Renal cortical epithelial cell (primary cell): ENCODE results near the gene RALGDS. TPM values are rescaled to one million over a fixed set of nuclear protein-coding genes. Genes with fewer than 3 reads are reported as not detected.
A peak's percentile ranks its signal among the peaks of the same experiment; 100 is the strongest.
"Not testable (repeated sequence)": the region's sequence is repeated elsewhere in the genome, so short reads cannot be mapped to it uniquely, and the experiment has no call there.

Experiments used
- DNase-seq: peaks from one replicate; pipeline ENCODE4 v3.0.0-alpha.2; 2011; ENCODE audit warnings: low read depth
- total RNA-seq: library from RNA; depleted of rRNA; stranded (reverse); fragments of >200 nt; gene quantifications from 2 replicates; pipeline ENCODE4 v1.2.3, GENCODE V29; 2014

RALGDS gene
- total RNA-seq, 1 donor from 2014 or later: 35.4 TPM

DNA sequence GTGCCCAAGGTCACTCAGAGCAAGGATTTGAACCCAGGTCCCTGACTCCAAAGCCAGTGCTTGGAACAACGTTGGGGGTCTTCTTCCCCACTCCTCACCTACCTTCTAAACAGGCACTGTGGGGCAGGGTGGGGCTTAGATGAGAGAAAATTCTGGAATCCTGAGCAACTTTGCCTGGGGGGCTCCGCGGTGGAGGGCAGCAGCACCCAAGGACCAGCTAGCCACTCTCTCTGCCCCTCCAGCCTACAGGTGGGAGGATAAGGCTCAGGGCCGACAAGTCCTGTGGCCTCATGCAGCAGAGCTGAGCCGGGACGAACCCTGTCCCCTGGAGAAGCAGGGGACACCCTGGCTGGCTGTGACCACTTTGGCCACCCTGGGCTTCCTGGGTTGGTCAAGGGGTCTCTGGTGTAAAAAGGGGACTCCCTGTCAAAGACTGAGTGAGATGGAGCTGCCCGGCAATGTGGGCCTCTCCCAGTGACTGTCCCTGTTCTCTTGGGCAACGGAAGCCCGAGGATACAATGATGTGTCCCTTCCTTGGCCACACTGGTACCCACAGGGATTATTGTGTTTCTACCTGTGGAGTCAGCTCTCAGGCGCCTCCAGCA lies 32.8 kb downstream of the RALGDS start:
- no peak for DNase-seq

DNA sequence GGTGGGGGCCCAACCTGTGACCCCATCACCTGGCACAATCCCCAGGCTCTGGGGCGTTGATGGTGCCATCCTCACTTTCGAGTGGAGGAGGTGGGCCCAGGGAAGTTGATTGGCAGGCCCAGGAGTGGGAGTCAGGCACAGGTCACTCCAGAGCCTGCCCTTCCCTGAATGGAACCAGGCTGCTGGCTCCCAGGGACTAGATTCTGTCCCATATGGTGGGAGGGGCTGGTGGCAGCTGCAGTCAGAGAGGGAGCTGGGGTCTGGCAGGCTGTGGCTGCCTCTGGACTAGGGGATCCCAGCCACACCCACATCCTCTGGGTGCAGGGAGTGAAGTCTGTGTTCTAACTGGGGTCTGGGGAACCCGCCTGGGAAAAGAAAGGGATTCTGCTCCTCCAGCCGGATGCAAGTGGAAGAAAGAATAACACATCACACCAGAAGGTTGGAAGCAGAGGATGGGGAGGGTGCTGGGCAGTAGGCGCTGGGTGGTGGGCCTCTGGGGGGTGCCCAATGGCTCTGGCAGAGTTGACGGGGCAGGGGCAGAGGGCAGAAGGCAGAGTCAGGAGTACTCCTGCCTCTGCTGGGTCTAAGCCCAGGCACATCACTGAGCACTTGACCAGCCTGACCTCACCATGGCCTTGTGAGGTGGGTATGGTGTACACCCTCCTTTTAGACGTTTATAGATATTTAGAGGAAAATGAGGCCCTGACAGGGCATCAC lies 33.5 kb downstream of the RALGDS start:
- no peak for DNase-seq

DNA sequence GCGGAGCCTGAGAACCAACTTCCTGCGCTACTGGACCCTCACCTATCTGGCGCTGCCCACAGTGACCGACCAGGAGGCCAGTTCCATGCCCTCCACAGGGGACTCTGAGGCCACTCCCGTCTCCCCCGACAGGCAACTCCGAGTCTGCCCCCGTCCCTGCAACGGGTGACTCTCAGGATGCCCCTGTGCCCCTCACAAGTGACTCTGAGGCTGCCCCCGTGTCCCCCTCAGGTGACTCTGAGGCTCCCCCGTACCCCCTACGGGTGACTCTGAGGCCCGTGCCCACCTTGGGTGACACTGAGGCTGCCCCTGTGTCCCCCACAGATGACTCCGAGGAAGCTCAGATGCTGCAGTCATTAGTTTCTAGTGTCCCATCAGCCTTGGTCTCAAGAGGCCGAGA lies 34.1 kb downstream of the RALGDS start:
- DNase-seq: no peak

DNA sequence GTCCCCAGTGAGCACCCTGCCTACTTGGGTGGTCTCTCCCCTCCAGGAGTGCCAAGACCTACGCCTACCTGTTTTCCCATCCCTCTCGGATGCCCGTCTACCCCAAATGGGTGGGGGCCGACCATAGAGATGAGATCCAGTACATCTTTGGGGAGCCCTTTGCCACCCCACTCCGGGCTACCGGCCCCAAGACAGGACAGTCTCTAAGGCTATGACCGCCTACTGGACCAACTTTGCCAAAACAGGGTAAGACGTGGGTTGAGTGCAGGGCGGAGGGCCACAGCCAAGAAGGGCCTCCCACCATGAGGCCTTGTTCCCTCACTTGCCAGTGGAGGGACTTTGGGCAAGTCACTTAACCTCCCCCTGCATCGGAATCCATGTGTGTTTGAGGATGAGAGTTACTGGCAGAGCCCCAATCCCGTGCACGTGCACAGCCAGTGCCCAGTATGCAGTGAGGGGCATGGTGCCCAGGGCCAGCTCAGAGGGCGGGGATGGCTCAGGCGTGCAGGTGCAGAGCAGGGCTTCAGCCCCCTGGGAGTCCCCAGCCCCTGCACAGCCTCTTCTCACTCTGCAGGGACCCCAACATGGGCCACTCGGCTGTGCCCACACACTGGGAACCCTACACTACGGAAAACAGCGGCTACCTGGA lies 34.7 kb downstream of the RALGDS start:
- not testable (repeated sequence) for DNase-seq

DNA sequence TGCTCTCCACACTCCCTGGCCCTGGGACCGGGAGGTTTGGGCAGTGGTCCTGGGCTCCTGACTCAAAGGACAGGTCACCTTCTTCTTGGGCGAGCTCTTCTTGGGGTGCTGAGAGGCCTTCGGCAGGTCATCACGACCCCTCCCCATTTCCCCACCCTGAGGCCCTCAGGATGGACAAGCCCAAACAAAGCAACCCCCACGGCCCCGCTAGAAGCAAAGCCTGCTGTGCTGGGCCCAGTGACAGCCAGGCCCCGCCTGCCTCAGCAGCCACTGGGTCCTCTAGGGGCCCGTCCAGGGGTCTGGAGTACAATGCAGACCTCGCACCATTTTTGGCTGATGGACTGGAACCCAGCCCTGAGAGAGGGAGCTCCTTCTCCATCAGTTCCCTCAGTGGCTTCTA lies 37.4 kb downstream of the RALGDS start:
- not testable (repeated sequence) for DNase-seq

DNA sequence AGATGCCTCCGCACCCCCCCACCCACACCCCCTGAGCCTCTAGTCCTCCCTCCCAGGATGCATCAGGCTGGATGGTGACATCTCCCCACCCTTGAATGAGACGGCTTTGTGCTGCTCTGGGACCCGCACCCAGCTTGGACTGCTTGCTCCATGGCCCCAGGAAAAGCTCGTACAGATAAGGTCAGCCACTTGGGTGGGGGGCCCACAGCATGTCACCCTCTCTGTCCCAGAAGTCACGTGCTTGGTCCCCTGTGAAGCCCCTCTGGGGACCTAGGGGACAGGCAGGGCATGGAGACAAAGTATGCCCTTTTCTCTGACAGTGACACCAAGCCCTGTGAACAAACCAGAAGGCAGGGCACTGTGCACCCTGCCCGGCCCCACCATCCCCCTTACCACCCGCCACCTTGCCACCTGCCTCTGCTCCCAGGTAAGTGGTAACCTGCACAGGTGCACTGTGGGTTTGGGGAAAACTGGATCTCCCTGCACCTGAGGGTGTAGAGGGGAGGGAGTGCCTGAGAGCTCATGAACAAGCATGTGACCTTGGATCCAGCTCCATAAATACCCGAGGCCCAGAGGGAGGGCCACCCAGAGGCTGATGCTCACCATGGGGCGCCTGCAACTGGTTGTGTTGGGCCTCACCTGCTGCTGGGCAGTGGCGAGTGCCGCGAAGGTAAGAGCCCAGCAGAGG lies 38.9 kb downstream of the RALGDS start:
- DNase-seq: not testable (repeated sequence)

DNA sequence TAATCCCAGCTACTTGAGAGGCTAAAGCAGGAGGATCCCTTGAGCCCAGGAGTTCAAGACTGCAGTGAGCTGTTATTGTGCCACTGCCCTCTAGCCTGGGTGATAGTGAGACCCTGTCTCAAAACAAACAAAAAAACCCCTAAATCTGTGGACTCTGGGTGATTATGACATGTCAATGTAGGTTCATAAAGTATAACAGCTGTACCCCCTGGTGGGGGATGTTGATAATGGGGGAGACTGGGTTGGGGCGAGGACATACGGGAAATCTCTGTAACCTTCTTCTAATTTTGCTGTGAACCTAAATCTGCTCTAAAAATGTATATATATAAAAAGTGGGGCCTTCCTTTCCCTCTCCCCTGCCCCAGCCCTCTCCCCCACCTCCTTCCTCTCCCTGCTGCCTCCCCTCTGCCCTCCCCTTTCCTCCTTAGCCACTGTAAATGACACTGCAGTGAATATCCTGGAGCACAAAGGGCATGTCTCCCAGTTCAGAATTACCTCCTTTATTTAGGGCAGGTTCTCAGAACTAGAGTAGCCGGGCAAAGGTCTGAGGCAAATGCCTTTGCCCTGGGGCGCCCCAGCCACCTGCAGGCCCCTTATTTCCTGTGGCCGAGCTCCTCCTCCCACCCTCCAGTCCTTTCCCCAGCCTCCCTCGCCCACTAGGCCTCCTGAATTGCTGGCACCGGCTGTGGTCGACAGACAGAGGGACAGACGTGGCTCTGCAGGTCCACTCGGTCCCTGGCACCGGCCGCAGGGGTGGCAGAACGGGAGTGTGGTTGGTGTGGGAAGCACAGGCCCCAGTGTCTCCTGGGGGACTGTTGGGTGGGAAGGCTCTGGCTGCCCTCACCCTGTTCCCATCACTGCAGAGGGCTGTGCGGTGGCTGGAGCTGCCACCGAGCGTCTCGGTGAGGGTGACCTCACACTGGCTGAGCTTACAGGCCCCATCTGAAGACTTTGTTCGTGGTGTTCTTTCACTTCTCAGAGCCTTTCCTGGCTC lies 40.0 kb downstream of the RALGDS start:
- not testable (repeated sequence) for DNase-seq

DNA sequence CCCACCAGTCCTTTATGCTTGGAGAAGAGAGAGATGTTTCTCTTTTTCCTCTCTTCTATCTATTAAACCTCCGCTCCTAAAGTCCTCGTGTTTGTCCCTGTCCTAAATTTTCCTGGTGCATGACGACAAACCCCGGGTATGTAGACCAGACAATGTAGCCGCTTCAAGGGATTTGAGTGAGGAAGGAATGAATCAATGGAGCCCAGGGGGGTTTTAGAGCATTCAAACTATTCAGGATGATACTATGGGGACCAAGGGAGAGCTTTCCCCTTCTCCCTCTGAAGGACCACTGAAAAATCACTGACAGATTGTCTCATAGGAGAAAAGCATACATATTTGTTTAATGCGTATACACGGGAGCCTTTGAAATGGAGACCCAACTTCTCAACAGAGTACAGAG lies 40.9 kb downstream of the RALGDS start:
- DNase-seq: no peak

DNA sequence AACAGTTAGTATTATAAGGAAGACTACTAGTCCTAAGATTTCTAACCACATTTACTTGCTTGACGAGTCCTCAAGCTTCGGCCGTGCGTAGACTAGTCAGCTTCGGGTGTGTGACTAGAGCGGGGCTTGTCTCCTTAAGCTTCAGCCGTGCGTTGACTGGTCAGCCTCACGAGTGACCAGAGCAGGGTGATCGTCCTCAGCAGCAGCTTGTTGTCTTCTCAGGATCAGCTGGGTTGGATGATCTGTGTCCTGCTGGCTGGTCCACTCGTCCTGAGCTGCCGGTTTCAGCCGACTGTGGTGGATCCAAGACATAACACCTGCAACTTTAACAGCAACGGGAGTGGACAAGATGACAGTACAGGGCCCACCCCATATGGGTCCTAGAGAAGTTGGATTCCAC lies 42.6 kb downstream of the RALGDS start:
- DNase-seq: no peak

DNA sequence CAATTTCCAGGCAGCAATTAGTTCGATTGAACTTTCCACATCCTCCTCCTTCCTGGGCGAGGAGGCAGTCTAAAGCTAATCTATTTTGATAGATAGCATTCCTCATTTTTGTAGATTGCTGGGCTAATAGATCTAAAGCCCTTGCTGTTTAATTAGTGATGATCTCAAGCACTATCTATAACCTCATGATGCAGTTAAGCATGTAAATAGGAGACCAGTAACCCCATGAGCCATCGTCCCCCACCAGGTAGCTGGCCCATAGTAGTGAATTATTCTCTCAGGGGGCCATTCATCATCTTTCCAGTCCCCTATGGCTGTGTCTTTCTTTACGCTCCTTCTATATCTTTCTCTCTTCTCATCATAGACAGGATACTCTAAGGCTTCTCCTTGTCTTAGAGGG lies 44.3 kb downstream of the RALGDS start:
- DNase-seq: no peak

DNA sequence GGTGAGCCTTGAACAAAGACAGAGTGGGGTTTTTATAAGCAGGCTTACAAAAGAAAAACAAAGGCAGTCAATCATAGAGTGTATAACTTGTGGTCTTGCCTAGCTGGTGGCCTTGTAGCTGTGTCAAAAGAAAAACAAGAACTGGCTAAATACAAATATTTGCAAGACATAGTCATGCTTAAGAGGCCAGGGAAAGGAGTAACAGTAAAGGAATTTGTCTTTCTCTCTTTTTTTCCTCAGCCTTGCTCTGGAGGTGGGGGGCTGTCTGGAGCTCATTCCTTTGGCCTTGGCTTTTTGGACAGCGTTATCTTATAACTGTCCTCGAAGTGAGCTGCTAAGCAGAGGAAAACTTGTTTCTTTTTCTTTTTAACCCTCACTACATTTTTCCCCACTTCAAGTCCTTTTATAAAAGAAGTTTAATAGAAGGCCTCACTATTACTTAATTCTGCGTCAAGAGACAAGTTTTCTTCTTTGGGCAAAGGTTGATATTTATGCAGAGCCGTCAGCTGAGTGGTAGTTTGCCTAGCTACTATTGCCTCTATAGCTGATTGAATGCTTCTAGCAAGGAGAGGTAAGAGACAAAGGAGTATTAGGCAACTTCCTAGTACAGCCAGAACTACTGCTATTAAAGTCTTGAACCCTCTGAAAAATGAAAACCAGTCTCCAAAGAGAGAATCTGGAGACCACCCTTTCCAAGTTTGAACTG lies 45.0 kb downstream of the RALGDS start:
- DNase-seq: peak; percentile 87

DNA sequence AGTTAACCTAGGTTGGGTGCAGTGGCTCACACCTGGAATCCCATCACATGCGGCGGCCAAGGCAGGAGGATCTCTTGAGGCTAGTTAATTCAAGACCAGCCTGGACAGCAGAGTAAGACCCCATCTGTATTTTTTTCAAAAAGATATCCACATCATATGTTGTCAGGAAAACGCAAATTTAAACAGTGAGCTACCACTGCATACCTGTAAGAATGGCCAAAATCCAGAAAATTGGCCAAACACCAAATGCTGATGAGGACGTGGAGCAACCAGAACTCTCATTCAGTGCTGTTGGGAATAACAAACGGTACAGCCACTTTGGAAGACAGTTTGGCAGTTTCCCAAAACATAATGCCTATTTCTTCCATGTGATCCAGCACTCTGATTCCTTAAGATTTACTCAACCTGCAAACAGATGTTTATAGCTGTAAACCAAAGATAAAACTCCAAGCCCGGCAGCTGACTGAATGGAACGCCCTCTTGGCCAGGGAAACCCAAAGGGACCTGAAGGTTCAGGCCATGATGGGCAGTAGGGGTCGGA lies 46.9 kb downstream of the RALGDS start:
- DNase-seq: no peak

DNA sequence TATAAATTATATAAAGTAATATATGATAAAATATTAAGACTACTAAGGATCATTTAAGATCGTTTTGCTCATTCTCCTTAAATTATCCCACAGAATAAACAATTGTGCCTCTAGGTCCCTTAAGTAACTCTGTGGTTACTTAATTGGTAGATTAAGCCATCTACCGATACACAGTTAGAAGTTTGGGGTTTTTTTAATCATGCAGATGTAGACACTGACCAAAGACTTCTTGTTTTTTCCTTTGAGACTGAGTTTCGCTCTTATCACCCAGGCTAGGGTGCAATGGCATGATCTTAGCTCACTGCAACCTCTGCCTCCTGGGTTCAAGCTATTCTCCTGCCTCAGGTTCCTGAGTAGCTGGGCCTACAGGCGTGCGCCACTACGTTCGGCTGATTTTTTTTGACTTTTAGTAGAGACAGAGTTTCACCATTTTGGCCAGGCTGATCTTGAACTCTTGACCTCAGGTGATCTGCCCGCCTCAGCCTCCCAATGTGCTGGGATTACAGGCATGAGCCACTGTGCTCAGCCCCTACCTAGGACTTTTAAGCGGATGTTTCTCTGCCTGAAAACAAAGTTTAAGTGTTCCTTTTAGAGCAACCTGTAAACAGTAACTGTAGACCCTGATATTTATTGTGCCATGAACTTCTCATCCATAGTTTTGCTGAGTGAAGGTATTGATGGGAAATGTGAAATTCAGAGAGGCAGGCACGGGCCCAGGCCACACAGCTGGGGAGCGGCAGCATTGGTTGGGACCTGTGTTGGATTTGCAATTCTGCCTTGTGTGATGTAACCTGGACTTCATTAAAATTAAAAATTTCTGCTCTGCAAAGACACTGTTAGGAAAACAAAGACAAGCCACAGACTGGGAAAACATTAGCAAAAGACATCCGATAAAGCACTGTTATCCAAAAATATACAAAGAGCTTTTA lies 47.7 kb downstream of the RALGDS start:
- no peak for DNase-seq

DNA sequence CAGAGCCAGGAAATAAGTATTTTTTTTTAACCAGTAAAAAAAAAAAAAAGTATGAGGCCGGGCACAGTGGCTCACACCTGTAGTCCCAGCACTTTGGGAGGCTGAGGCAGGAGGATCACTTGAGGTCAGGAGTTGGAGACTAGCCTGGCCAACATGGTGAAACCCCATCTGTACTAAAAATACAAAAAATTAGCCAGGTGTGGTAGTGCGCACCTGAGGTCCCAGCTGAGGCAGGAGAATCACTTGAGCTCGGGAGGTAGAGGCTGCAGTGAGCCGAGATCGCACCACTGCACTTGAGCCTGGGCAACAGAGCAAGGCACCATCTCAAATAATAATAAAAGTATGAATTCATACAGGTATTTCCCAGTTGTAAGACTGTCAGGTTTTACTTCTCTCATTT lies 48.8 kb downstream of the RALGDS start:
- not testable (repeated sequence) for DNase-seq

DNA sequence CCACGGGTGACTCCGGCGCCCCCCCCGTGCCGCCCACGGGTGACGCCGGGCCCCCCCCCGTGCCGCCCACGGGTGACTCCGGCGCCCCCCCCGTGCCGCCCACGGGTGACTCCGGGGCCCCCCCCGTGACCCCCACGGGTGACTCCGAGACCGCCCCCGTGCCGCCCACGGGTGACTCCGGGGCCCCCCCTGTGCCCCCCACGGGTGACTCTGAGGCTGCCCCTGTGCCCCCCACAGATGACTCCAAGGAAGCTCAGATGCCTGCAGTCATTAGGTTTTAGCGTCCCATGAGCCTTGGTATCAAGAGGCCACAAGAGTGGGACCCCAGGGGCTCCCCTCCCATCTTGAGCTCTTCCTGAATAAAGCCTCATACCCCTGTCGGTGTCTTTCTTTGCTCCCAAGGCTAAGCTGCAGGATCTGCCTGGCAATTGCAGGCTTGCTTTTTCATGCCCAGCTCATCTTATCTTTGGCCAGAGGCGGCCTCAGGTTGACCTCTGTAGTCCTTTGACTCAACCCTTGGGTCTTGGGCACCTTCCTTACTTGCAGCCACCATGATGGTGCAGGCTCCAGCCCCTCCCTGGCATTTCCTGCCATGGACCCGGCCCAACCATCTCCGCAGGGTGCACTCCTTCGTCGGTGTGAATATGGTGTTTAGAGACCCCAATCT lies 49.4 kb downstream of the RALGDS start:
- no peak for DNase-seq

DNA sequence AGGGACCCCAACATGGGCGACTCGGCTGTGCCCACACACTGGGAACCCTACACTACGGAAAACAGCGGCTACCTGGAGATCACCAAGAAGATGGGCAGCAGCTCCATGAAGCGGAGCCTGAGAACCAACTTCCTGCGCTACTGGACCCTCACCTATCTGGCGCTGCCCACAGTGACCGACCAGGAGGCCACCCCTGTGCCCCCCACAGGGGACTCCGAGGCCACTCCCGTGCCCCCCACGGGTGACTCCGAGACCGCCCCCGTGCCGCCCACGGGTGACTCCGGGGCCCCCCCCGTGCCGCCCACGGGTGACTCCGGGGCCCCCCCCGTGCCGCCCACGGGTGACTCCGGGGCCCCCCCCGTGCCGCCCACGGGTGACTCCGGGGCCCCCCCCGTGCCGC lies 50.1 kb downstream of the RALGDS start:
- DNase-seq: not testable (repeated sequence)

DNA sequence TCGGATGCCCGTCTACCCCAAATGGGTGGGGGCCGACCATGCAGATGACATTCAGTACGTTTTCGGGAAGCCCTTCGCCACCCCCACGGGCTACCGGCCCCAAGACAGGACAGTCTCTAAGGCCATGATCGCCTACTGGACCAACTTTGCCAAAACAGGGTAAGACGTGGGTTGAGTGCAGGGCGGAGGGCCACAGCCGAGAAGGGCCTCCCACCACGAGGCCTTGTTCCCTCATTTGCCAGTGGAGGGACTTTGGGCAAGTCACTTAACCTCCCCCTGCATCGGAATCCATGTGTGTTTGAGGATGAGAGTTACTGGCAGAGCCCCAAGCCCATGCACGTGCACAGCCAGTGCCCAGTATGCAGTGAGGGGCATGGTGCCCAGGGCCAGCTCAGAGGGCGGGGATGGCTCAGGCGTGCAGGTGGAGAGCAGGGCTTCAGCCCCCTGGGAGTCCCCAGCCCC lies 50.5 kb downstream of the RALGDS start:
- not testable (repeated sequence) for DNase-seq

DNA sequence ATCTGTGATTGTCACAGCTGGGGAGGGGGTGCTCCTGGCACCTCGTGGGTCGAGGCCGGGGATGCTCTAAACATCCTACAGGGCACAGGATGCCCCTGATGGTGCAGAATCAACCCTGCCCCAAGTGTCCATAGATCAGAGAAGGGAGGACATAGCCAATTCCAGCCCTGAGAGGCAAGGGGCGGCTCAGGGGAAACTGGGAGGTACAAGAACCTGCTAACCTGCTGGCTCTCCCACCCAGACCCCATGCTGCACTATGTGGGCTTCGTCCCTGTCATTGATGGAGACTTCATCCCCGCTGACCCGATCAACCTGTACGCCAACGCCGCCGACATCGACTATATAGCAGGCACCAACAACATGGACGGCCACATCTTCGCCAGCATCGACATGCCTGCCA lies 52.6 kb downstream of the RALGDS start:
- DNase-seq: not testable (repeated sequence)

DNA sequence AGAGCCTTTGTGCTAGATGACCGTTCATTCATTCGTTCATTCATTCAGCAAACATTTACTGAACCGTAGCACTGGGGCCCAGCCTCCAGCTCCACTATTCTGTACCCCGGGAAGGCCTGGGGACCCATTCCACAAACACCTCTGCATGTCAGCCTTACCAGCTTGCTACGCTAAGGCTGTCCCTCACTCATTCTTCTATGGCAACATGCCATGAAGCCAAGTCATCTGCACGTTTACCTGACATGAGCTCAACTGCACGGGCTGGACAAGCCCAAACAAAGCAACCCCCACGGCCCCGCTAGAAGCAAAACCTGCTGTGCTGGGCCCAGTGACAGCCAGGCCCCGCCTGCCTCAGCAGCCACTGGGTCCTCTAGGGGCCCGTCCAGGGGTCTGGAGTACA lies 53.2 kb downstream of the RALGDS start:
- no peak for DNase-seq
